ENCODE data around the gene PTPN9. TPM values are rescaled to one million over a fixed set of nuclear protein-coding genes. Genes with fewer than 3 reads are reported as not detected.

The PTPN9 gene
- total RNA-seq, 1 experiment from 2014 or later, result 42.2 TPM

- WGBS (ENCODE audit: extremely low coverage, insufficient read length, low lambda C conversion rate), result no CpG with 5 or more reads among the region's 3 CpGs
- no peaks in the 10 kb centered on the region for H3K9me3 Mint-ChIP-seq
- H2BK120ac ChIP-seq (ENCODE audit: low read depth, low read length, poor library complexity, severe bottlenecking), result no peak overlapping the region
Measured at GRCh38 chr15:75596703-75597345, 17.7 kb upstream of the PTPN9 start.

More at GRCh38 chr15:75596703-75597345, 17.7 kb upstream of the PTPN9 start:
- Histone ChIP-seq H3K18ac (ENCODE audit: insufficient read length, low read depth, low read length) (no peak overlapping the region), H3K4me1 (ENCODE audit: insufficient read depth, low read length) (no peaks in the 10 kb centered on the region), H3K79me2 (ENCODE audit: insufficient read depth, low read length) (no peaks in the 10 kb centered on the region), H4K91ac (ENCODE audit: insufficient read length, low read depth, low read length) (no peak overlapping the region), H3K23ac (ENCODE audit: insufficient read length, low read depth, low read length) (no peak overlapping the region), H3K79me1 (ENCODE audit: insufficient read depth, low read depth, low read length, poor library complexity, severe bottlenecking) (no peaks in the 10 kb centered on the region), H3K4ac (ENCODE audit: low read depth, low read length) (no peak overlapping the region), H4K20me1 (ENCODE audit: control insufficient read depth, insufficient read depth, insufficient read length) (no peaks in the 10 kb centered on the region), H2AFZ (ENCODE audit: low read length) (no peak overlapping the region), H3K27ac (ENCODE audit: insufficient read length, low read depth, low read length) (no peak overlapping the region), H2BK15ac (ENCODE audit: low read depth, low read length) (no peak overlapping the region), H2AK5ac (ENCODE audit: insufficient read length, low read length) (no peak overlapping the region), H3K4me2 (ENCODE audit: insufficient read depth, insufficient read length, low read length) (no peak overlapping the region), H3K9me3 (ENCODE audit: control insufficient read depth, low read depth, low read length) (no peaks in the 10 kb centered on the region), H3K27me3 (ENCODE audit: insufficient read depth, low read length) (no peaks in the 10 kb centered on the region), H3K56ac (ENCODE audit: insufficient read length, low read depth, low read length) (no peak overlapping the region), H4K5ac (ENCODE audit: insufficient read length, low read depth, low read length) (no peak overlapping the region), H2BK20ac (ENCODE audit: low read depth, low read length, poor library complexity, severe bottlenecking) (no peak overlapping the region), H3K23me2 (ENCODE audit: insufficient read length, low read depth, low read length, poor library complexity, severe bottlenecking) (no peaks in the 10 kb centered on the region), H2BK5ac (ENCODE audit: insufficient read length, low read length) (no peak overlapping the region), H4K8ac (replicated peaks; ENCODE audit: insufficient read length, low read depth, low read length) (no peak overlapping the region), H3K14ac (ENCODE audit: insufficient read depth, low read length) (no peak overlapping the region), H3T11ph (ENCODE audit: low read length) (no peak overlapping the region), H2BK12ac (ENCODE audit: insufficient read length, low read depth, low read length) (no peak overlapping the region), H3K9ac (ENCODE audit: extremely low read depth, insufficient read length, low read length) (no peak overlapping the region)
- Mint-ChIP-seq H3K4me3 (no peak overlapping the region), H3K36me3 (ENCODE audit: insufficient read depth in 1 of 3, low read depth in 3 of 3) (peaks cover 12 to 54% (median 41%) of the 10 kb centered on the region in 3 experiments; a peak in 5 of 7 replicates), H3K4me1 (no peaks in the 10 kb centered on the region; a peak in 1 of 4 replicates), H3K27me3 (ENCODE audit: low read depth) (no peaks in the 10 kb centered on the region), H3K27ac (no peak overlapping the region)
- DNase-seq, result no peak
- TF ChIP-seq CTCF (conservative IDR thresholded peaks at IDR 0.05), result no peak

Measured in H9 (cell line).